Endothelial cell of umbilical vein (primary cell): Measurements from ENCODE around the gene NXPE1. TPM values are rescaled to one million over a fixed set of nuclear protein-coding genes. Genes with fewer than 3 reads are reported as not detected.

ENCODE experiments used
- BruUV-seq: library from RNA; stranded (reverse); fragments of 400-500 nt; replicated peaks from 2 replicates; lab custom pipeline; 2021; lab: Mats Ljungman, UMichigan
- CTCF ChIA-PET: fragments of 300-600, 350-600 bp; sonication (Branson Sonifier 250); formaldehyde crosslinking; loops from one replicate; lab custom pipeline; 2021; ENCODE audit warnings: antibody characterized with exemption, inconsistent platforms; lab: Charles Lee
- POLR2A ChIA-PET: fragments of 300-600, 350-600 bp; sonication (Branson Sonifier 250); formaldehyde crosslinking; loops from one replicate; lab custom pipeline; 2021; ENCODE audit warnings: antibody characterized with exemption, inconsistent platforms; lab: Charles Lee
- DNase-seq: peaks from one replicate; pipeline ENCODE4 v3.0.0-alpha.2; 2011; ENCODE audit warnings: low read depth, low spot score
- FAIRE-seq: peaks from 2 replicates; lab custom pipeline; 2011; peaks lifted over from hg19 to GRCh38; lab: Jason Lieb, UNC
- H2AFZ ChIP-seq: 2 replicates; pipeline ENCODE4 v1.6.0; 2012; ENCODE audit warnings: low read depth, low read length, control low read depth, inconsistent platforms
- H3K27ac ChIP-seq: 2 replicates; pipeline ENCODE4 v1.5.1; 2011; ENCODE audit warnings: low read depth, mild to moderate bottlenecking, control low read depth, low read length, moderate library complexity; ENCODE audit not compliant: insufficient read depth
- H3K27me3 ChIP-seq, 2 experiments: 2 replicates each; pipeline versions ENCODE4 v1.6.0 to v1.6.1; 2011; ENCODE audit warnings: low read length in 2 of 2, mixed read lengths in 1 of 2; ENCODE audit not compliant: control insufficient read depth in 2 of 2, insufficient read depth in 2 of 2
- H3K36me3 ChIP-seq, 2 experiments: 2 replicates in 1 of 2; 3 replicates in 1 of 2; pipeline ENCODE4 v1.5.1; 2011; ENCODE audit warnings: low read length in 2 of 2, mild to moderate bottlenecking in 1 of 2, moderate library complexity in 1 of 2; ENCODE audit not compliant: control insufficient read depth in 2 of 2, insufficient read depth in 2 of 2; ENCODE audit errors: extremely low read depth in 1 of 2
- H3K4me1 ChIP-seq: 3 replicates; pipeline ENCODE4 v1.5.1; 2011; ENCODE audit warnings: mild to moderate bottlenecking, low read length; ENCODE audit not compliant: control insufficient read depth, insufficient read depth; ENCODE audit errors: extremely low read depth
- H3K4me2 ChIP-seq: 2 replicates; pipeline ENCODE4 v1.6.1; 2011; ENCODE audit warnings: low read length, control low read depth, mixed read lengths; ENCODE audit not compliant: insufficient read depth
- H3K4me3 ChIP-seq, 3 experiments: fragments of 200-600 bp in 1 of 3; sonication (generic), shearing (Covaris generic) in 1 of 3; replicated peaks in 1 of 3; 2 replicates each; pipeline ENCODE4 v1.5.1; 2011 to 2016; ENCODE audit warnings: control low read depth in 3 of 3, low read length in 3 of 3, mild to moderate bottlenecking in 2 of 3, inconsistent platforms in 1 of 3, low read depth in 1 of 3, moderate library complexity in 1 of 3; ENCODE audit not compliant: insufficient read depth in 1 of 3
- H3K79me2 ChIP-seq: 2 replicates; pipeline ENCODE4 v1.6.0; 2012; ENCODE audit warnings: low read length, inconsistent platforms; ENCODE audit not compliant: control insufficient read depth, insufficient read depth
- H3K9ac ChIP-seq: replicated peaks from 2 replicates; pipeline ENCODE3; 2011; ENCODE audit warnings: low read length, control low read depth; ENCODE audit not compliant: insufficient read depth; ENCODE audit errors: extremely low read depth
- H3K9me1 ChIP-seq: replicated peaks from 3 replicates; pipeline ENCODE4 v1.6.0; 2011; ENCODE audit warnings: mild to moderate bottlenecking, low read length; ENCODE audit not compliant: control insufficient read depth, insufficient read depth; ENCODE audit errors: extremely low read depth
- H3K9me3 ChIP-seq: replicated peaks from 2 replicates; pipeline ENCODE4 v1.5.1; 2012; ENCODE audit warnings: low read length, inconsistent platforms; ENCODE audit not compliant: control insufficient read depth, insufficient read depth
- H4K20me1 ChIP-seq: replicated peaks from 2 replicates; pipeline ENCODE3; 2011; ENCODE audit warnings: mild to moderate bottlenecking, low read length; ENCODE audit not compliant: control insufficient read depth, insufficient read depth; ENCODE audit errors: extremely low read depth
- CTCF ChIP-seq, 2 donors: IDR thresholded peaks; 1 replicate in 1 of 2; 2 replicates in 1 of 2; pipeline ENCODE4 v1.5.1; 2011; ENCODE audit warnings: low read length in 2 of 2, mild to moderate bottlenecking in 2 of 2, moderate library complexity in 2 of 2, control low read depth in 1 of 2, inconsistent platforms in 1 of 2, low read depth in 1 of 2; ENCODE audit not compliant: insufficient read depth in 1 of 2; ENCODE audit errors: extremely low read depth in 1 of 2
- EZH2 ChIP-seq: IDR thresholded peaks from 2 replicates; pipeline ENCODE4 v1.6.1; 2012; ENCODE audit warnings: borderline replicate concordance, low read depth, mild to moderate bottlenecking, moderate library complexity, low read length, inconsistent platforms; ENCODE audit not compliant: severe bottlenecking
- FOS ChIP-seq: IDR thresholded peaks from 2 replicates; pipeline ENCODE4 v1.6.1; 2011; ENCODE audit warnings: mild to moderate bottlenecking, low read length, moderate library complexity, borderline replicate concordance; ENCODE audit not compliant: insufficient read depth
- GATA2 ChIP-seq: IDR thresholded peaks from 2 replicates; pipeline ENCODE4 v1.7.0; 2011; ENCODE audit warnings: low read depth, mild to moderate bottlenecking, moderate library complexity, mixed read lengths, low read length; ENCODE audit not compliant: insufficient read length, insufficient read depth
- JUN ChIP-seq: IDR thresholded peaks from 2 replicates; pipeline ENCODE4 v1.6.1; 2011; ENCODE audit warnings: borderline replicate concordance, low read depth; ENCODE audit not compliant: insufficient read length, insufficient read depth
- MAX ChIP-seq: IDR thresholded peaks from 2 replicates; pipeline ENCODE4 v1.6.1; 2011; ENCODE audit not compliant: insufficient read depth, insufficient read length
- MYC ChIP-seq: IDR thresholded peaks from one replicate; pipeline ENCODE4 v1.6.1; 2011; ENCODE audit warnings: mild to moderate bottlenecking, low read depth, low read length
- POLR2A ChIP-seq: IDR thresholded peaks from 2 replicates; pipeline ENCODE4 v1.6.1; 2012; ENCODE audit warnings: low read depth, mild to moderate bottlenecking, control low read depth, low read length
- POLR2AphosphoS5 ChIP-seq: IDR thresholded peaks from 2 replicates; pipeline ENCODE4 v1.6.1; 2012; ENCODE audit warnings: low read depth, mild to moderate bottlenecking, control low read depth, low read length, moderate library complexity; ENCODE audit not compliant: insufficient read depth
- dilution Hi-C: fragments of 300-500 bp; cut with MboI; formaldehyde crosslinking; loops from one replicate; pipeline ENCODE4 v1.15.0; 2019; ENCODE audit warnings: low sequenced_read_pairs; ENCODE audit not compliant: extremely low pct_ligation_motif_present
- intact Hi-C: fragments of 100-400 bp; cut with micrococcal nuclease; formaldehyde crosslinking; loops from one replicate; pipeline ENCODE4 v1.10.0; 2022
- polyA plus RNA-seq, 4 experiments: library from polyadenylated mRNA; depleted of rRNA in 3 of 4; stranded (reverse) in 3 of 4; unstranded in 1 of 4; fragments of >200 nt; gene quantifications; 2 replicates each; pipeline versions ENCODE4 v1.2.1 to v1.2.3, GENCODE V29; 2011 to 2012; ENCODE audit warnings: missing spikeins in 1 of 4
- total RNA-seq: library from RNA; stranded (reverse); gene quantifications from 2 replicates; pipeline ENCODE4 v1.2.3, GENCODE V29; 2021

The NXPE1 gene
- total and polyA plus RNA-seq, 2 donors (not counting 3 experiments of a cell fraction or from before 2014, with no cell fraction given): not detected

GRCh38 chr11:114524122-114524521 lies 35.6 kb downstream of the NXPE1 start:
- H3K4me2 ChIP-seq: no peak overlapping the region
- H3K9ac ChIP-seq: no peak overlapping the region
- ChIA-PET POLR2A (no interaction called here), CTCF (no interaction called here)
- no peak for FAIRE-seq
- no peaks in the 10 kb centered on the region for H3K9me3 ChIP-seq
- TF ChIP-seq FOS (no peak), POLR2AphosphoS5 (no peak), MYC (no peak), POLR2A (no peak), JUN (no peak), MAX (no peak), GATA2 (no peak), CTCF (IDR thresholded peaks at IDR 0.05; ENCODE audit: extremely low read depth in 1 of 2, insufficient read depth in 1 of 2, low read depth in 1 of 2, low read length in 2 of 2) (no peak), EZH2 (no peak)
- H3K79me2 ChIP-seq: no peaks in the 10 kb centered on the region
- H3K4me3 ChIP-seq: no peak overlapping the region
- no peaks in the 10 kb centered on the region for H3K36me3 ChIP-seq
- no peaks in the 10 kb centered on the region for H3K9me1 ChIP-seq
- no peaks in the 10 kb centered on the region for H3K27me3 ChIP-seq
- dilution Hi-C loops (no loop called here), intact Hi-C loops (no loop called here)
- DNase-seq: no peak
- H2AFZ ChIP-seq: no peak overlapping the region
- no peak overlapping the region for H3K27ac ChIP-seq
- no peaks in the 10 kb centered on the region for H3K4me1 ChIP-seq
- no peaks in the 10 kb centered on the region for H4K20me1 ChIP-seq
- no TSS peak for BruUV-seq
